C4-2B (cell line): ENCODE measurements around the gene PPARA.

Source experiments
- ZFX ChIP-seq: fragments of 450-650 bp; IDR thresholded peaks from 2 replicates; pipeline ENCODE4 v1.6.1; 2017
- TF ChIP-seq, protein P1 (sequence below): fragments of 450-650 bp; conservative IDR thresholded peaks from 2 replicates; pipeline ENCODE4 v1.5.1; 2017; ENCODE audit warnings: mild to moderate bottlenecking

DNA sequence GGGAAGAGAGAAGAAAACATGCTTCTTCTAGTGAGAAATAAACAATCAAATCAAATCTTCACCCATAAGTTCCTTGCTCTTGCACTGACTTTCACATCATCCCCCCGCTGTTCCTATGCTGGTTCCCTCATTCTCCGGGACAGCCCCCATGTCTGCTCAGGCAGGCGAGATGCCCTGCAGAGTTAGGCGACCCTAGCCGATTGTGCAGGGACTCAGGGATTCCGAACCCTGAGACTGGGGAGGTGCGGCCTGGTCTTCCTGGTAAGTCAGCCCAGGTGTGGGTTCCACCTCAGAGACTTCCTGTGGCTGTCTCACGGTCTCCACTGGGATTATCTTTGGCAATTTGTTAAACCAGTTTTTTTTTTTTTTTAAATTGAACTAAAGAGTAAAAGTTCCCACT is 124.1 kb downstream of the PPARA start:
- TF ChIP-seq, protein P1, sequence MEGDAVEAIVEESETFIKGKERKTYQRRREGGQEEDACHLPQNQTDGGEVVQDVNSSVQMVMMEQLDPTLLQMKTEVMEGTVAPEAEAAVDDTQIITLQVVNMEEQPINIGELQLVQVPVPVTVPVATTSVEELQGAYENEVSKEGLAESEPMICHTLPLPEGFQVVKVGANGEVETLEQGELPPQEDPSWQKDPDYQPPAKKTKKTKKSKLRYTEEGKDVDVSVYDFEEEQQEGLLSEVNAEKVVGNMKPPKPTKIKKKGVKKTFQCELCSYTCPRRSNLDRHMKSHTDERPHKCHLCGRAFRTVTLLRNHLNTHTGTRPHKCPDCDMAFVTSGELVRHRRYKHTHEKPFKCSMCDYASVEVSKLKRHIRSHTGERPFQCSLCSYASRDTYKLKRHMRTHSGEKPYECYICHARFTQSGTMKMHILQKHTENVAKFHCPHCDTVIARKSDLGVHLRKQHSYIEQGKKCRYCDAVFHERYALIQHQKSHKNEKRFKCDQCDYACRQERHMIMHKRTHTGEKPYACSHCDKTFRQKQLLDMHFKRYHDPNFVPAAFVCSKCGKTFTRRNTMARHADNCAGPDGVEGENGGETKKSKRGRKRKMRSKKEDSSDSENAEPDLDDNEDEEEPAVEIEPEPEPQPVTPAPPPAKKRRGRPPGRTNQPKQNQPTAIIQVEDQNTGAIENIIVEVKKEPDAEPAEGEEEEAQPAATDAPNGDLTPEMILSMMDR = no peak
- TF ChIP-seq ZFX = no peak
